ENCODE measurements around the gene HAPLN3.

Gene HAPLN3

DNA sequence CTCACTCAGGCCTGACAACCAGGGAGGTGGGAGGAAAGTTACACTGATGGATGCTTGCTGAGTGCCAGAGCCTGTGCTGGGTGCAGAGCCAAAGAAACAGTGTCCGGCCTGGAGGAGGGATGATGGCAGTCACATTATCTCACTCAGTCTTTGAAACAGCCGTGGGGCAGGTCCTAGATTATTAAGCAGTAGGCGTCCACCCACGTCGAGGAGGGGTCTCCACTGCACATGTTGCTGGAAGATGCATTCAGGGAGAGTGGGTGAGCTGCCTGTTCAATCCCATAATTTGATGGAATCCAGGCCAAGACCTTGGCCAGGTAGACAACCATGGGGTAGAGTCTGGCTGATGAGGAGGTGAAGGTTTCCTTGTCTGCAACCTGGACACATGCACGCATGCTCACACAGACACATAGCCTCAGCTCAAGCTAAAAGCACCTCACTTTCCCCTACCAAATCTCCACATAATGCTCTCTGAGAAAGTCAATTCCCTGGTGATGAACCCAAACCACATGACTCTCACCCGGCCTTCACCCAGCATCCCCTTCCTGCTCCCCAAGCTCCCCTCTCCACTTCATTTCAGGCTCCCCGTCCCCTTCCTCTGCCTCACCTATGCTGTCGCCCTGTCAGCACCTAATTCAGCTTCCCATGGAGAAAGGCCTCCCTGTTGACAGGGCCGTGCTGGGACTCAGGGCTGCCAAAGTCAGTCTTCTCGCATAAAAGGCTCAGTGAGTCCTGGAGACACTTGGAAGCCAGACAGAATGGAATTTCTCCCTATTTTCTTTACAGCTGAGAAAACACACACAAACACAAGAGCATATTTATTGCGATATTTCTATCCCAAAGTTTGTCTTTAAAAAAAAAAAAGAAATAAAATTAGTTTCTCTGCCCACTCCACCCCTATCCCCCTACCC is 62.3 kb downstream of the HAPLN3 start:
- in situ Hi-C loops (cut with MboI; ENCODE audit: low sequenced_read_pairs), result no loop called here

DNA sequence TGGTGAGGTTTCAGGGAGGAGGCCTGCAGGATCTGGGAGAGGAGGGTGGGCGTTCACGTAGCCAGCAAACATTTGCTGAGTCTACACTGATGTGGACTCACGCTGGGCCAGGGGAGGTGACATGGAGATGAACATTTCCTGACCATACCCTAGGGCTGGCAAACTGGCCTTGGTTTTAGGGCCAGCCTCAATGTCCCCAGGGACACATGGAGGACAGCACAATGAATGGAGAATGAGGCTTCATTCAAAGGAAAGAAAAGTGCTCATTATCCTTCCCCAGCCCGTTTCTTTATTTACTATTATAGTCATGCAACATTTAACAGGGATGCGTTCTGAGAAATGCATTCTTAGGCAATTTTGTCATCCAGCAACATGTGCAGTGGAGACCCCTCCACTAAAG is 65.3 kb downstream of the HAPLN3 start:
- in situ Hi-C loops (cut with MboI; ENCODE audit: low sequenced_read_pairs), result no loop called here

DNA sequence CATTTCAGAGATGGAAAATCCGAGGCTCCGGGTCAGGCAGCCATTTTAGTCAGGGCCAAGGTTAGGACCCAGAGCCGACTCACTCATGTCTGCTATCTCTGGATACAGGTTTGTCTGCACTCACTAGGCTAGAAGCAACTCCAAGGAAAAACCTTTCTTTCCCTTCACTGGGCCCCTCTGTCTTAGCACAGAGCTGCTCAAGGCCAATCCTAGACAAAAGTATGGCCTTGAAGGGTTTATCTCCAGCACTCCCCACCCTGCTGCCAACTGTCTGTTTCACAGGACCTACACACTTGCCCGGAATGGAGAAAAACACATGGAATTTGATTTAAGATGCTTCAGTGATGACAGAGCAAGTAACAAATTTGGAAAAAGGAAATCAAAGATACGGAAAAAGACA is 66.6 kb downstream of the HAPLN3 start:
- in situ Hi-C loops (cut with MboI; ENCODE audit: low sequenced_read_pairs), result no loop called here
